ENCODE measurements around the gene NSD1. TPM values are rescaled to one million over a fixed set of nuclear protein-coding genes. Genes with fewer than 3 reads are reported as not detected.

NSD1 gene
- total RNA-seq, 2 donors from 2014 or later, result 150 to 190 TPM

GRCh38 chr5:177141496-177141895 is 7.9 kb downstream of the NSD1 start:
- no peak overlapping the region for H3K4me3 Mint-ChIP-seq
- WGBS, 2 experiments (ENCODE audit: insufficient coverage in 1 of 2, insufficient read length in 1 of 2), result 86 to 90% methylated on average over 3 of the region's 3 CpGs
- no peak for TF ChIP-seq CTCF (conservative IDR thresholded peaks at IDR 0.05)
- H3K4me1 ChIP-seq (ENCODE audit: control insufficient read depth, insufficient read depth, low read length), result no peaks in the 10 kb centered on the region
- H3K27me3 Mint-ChIP-seq (ENCODE audit: insufficient read depth), result no peaks in the 10 kb centered on the region
- H3K36me3 ChIP-seq (ENCODE audit: control insufficient read depth, insufficient read depth, low read length), result peaks cover 90% of the 10 kb centered on the region
- peaks cover 5% of the 10 kb centered on the region for H3K4me1 Mint-ChIP-seq
- no peak overlapping the region for H3K27ac ChIP-seq (ENCODE audit: low read depth, low read length)
- no peak overlapping the region for H3K27ac Mint-ChIP-seq
- H3K27me3 ChIP-seq (ENCODE audit: control insufficient read depth, insufficient read depth, low read length, poor library complexity, severe bottlenecking), result no peaks in the 10 kb centered on the region
- no peak overlapping the region for H3K4me3 ChIP-seq (ENCODE audit: low read length)
- DNase-seq, result no peak
- H3K36me3 Mint-ChIP-seq (ENCODE audit: low read depth), result peaks cover 75% of the 10 kb centered on the region
- H3K9ac ChIP-seq (ENCODE audit: extremely low read depth, low read length, poor library complexity, severe bottlenecking), result no peak overlapping the region
- peaks cover 7% of the 10 kb centered on the region for H3K9me3 ChIP-seq (ENCODE audit: control insufficient read depth, low read length)
- H3K9me3 Mint-ChIP-seq, result no peaks in the 10 kb centered on the region

GRCh38 chr5:177142098-177142611 is 8.6 kb downstream of the NSD1 start:
- Histone ChIP-seq H3K4me1 (ENCODE audit: control insufficient read depth, insufficient read depth, low read length) (no peaks in the 10 kb centered on the region), H3K9ac (ENCODE audit: extremely low read depth, low read length, poor library complexity, severe bottlenecking) (no peak overlapping the region), H3K27me3 (ENCODE audit: control insufficient read depth, insufficient read depth, low read length, poor library complexity, severe bottlenecking) (no peaks in the 10 kb centered on the region), H3K27ac (ENCODE audit: low read depth, low read length) (no peak overlapping the region), H3K36me3 (ENCODE audit: control insufficient read depth, insufficient read depth, low read length) (peaks cover 90% of the 10 kb centered on the region), H3K4me3 (ENCODE audit: low read length) (no peak overlapping the region), H3K9me3 (ENCODE audit: control insufficient read depth, low read length) (peaks cover 6% of the 10 kb centered on the region)
- Mint-ChIP-seq H3K27me3 (ENCODE audit: insufficient read depth) (no peaks in the 10 kb centered on the region), H3K27ac (no peak overlapping the region), H3K36me3 (ENCODE audit: low read depth) (peaks cover 73% of the 10 kb centered on the region), H3K4me1 (peaks cover 2% of the 10 kb centered on the region), H3K4me3 (no peak overlapping the region), H3K9me3 (no peaks in the 10 kb centered on the region)
- no peak for DNase-seq
- TF ChIP-seq CTCF (conservative IDR thresholded peaks at IDR 0.05), result no peak
- WGBS, 2 experiments (ENCODE audit: insufficient coverage in 1 of 2, insufficient read length in 1 of 2), result 94 to 100% methylated on average over 2 of the region's 2 CpGs

GRCh38 chr5:177142778-177143177 is 9.2 kb downstream of the NSD1 start:
- Histone ChIP-seq H3K27ac (ENCODE audit: low read depth, low read length) (no peak overlapping the region), H3K27me3 (ENCODE audit: control insufficient read depth, insufficient read depth, low read length, poor library complexity, severe bottlenecking) (no peaks in the 10 kb centered on the region), H3K9ac (ENCODE audit: extremely low read depth, low read length, poor library complexity, severe bottlenecking) (no peak overlapping the region), H3K4me1 (ENCODE audit: control insufficient read depth, insufficient read depth, low read length) (no peaks in the 10 kb centered on the region), H3K4me3 (ENCODE audit: low read length) (no peak overlapping the region), H3K36me3 (ENCODE audit: control insufficient read depth, insufficient read depth, low read length) (peaks cover 90% of the 10 kb centered on the region), H3K9me3 (ENCODE audit: control insufficient read depth, low read length) (no peaks in the 10 kb centered on the region)
- H3K27ac Mint-ChIP-seq, result peak overlapping the region; percentile 4
- TF ChIP-seq CTCF (conservative IDR thresholded peaks at IDR 0.05), result no peak
- H3K9me3 Mint-ChIP-seq, result no peaks in the 10 kb centered on the region
- WGBS, 2 experiments (ENCODE audit: insufficient coverage in 1 of 2, insufficient read length in 1 of 2), result 100% methylated on average over 1 of the region's 1 CpG
- peaks cover 73% of the 10 kb centered on the region for H3K36me3 Mint-ChIP-seq (ENCODE audit: low read depth)
- no peak for DNase-seq
- no peaks in the 10 kb centered on the region for H3K27me3 Mint-ChIP-seq (ENCODE audit: insufficient read depth)
- no peak overlapping the region for H3K4me3 Mint-ChIP-seq
- H3K4me1 Mint-ChIP-seq, result peaks cover 2% of the 10 kb centered on the region
